ENCODE data around the gene LIMCH1.

- no peak for TF ChIP-seq CTCF (IDR thresholded peaks at IDR 0.05)
- TF ChIP-seq POLR2AphosphoS5 (IDR thresholded peaks at IDR 0.05): no peak
- no peak for TF ChIP-seq EP300 (IDR thresholded peaks at IDR 0.05)
- no peak for TF ChIP-seq POLR2A (IDR thresholded peaks at IDR 0.05)
Observed at GRCh38 chr4:41554905-41555304, 16.9 kb downstream of the LIMCH1 start.

Data from suprapubic skin (tissue), 4 donors.